ENCODE results near the gene CEP192.

DNA sequence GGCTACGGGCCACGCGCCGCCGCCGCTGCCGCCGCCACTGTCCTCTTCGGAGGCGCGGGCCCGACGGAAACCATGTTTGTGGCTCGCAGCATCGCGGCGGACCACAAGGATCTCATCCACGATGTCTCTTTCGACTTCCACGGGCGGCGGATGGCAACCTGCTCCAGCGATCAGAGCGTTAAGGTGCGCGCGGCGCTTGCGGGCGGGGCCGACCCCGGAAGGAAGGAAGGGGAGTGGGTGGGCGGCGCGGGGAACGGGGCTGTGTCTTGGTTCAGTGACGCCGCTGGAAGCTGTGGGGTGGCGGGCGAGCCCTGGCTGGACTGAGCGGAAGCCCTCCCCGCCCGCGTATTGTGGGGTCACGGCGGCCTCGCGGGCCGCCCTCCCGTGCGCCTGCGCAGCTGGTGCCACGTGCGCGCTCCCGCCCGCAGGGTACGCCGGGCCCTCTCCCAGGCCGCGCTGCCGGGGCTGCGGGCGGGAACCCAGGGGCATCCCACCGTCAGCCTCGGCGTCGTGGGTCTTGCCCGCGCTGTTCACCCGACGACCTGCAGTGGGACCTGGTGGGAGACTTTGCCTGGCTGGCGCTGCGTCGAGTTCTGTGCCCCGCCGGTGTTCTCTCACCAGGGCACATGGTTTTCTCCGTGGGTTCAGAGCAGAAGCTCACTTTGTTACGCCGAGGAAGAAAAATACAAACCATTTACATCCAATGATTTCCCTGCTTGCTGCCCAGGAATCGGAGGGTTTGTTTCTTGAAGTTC is 42.9 kb upstream of the CEP192 start:
- peak; percentile 25 for TF ChIP-seq EP300 (IDR thresholded peaks at IDR 0.05)
- TF ChIP-seq, protein P1, sequence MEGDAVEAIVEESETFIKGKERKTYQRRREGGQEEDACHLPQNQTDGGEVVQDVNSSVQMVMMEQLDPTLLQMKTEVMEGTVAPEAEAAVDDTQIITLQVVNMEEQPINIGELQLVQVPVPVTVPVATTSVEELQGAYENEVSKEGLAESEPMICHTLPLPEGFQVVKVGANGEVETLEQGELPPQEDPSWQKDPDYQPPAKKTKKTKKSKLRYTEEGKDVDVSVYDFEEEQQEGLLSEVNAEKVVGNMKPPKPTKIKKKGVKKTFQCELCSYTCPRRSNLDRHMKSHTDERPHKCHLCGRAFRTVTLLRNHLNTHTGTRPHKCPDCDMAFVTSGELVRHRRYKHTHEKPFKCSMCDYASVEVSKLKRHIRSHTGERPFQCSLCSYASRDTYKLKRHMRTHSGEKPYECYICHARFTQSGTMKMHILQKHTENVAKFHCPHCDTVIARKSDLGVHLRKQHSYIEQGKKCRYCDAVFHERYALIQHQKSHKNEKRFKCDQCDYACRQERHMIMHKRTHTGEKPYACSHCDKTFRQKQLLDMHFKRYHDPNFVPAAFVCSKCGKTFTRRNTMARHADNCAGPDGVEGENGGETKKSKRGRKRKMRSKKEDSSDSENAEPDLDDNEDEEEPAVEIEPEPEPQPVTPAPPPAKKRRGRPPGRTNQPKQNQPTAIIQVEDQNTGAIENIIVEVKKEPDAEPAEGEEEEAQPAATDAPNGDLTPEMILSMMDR (IDR thresholded peaks at IDR 0.05): peak in 1 of 3 donors; percentile 30
- TF ChIP-seq POLR2A (IDR thresholded peaks at IDR 0.05): peak; percentile 93
